ENCODE results near the gene SND1.

- TF ChIP-seq, protein P1, sequence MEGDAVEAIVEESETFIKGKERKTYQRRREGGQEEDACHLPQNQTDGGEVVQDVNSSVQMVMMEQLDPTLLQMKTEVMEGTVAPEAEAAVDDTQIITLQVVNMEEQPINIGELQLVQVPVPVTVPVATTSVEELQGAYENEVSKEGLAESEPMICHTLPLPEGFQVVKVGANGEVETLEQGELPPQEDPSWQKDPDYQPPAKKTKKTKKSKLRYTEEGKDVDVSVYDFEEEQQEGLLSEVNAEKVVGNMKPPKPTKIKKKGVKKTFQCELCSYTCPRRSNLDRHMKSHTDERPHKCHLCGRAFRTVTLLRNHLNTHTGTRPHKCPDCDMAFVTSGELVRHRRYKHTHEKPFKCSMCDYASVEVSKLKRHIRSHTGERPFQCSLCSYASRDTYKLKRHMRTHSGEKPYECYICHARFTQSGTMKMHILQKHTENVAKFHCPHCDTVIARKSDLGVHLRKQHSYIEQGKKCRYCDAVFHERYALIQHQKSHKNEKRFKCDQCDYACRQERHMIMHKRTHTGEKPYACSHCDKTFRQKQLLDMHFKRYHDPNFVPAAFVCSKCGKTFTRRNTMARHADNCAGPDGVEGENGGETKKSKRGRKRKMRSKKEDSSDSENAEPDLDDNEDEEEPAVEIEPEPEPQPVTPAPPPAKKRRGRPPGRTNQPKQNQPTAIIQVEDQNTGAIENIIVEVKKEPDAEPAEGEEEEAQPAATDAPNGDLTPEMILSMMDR (IDR thresholded peaks at IDR 0.05; ENCODE audit: low read length): no peak
- TF ChIP-seq EZH2 (IDR thresholded peaks at IDR 0.05; ENCODE audit: borderline replicate concordance, low read length): no peak
Measured at GRCh38 chr7:127900732-127901685, 249.0 kb downstream of the SND1 start.

Data from OCI-LY1 (cell line).